GM21360 (cell line): Measurements from ENCODE around the gene SMARCD3.

Experiments used
- ATAC-seq: cut with Tn5 transposase; IDR thresholded peaks from one replicate; pipeline ENCODE4 v1.9.1; 2021; ENCODE audit warnings: mild to moderate bottlenecking, moderate library complexity; ENCODE audit not compliant: unreplicated experiment

Gene SMARCD3

GRCh38 chr7:151237244-151238189, 11.0 kb downstream of the SMARCD3 start:
- ATAC-seq, result no peak

- no peak for ATAC-seq
These were observed 12.1 kb downstream of the SMARCD3 start for GRCh38 chr7:151236406-151236805.

GRCh38 chr7:151235091-151235787, 13.3 kb downstream of the SMARCD3 start:
- ATAC-seq, result no peak

- ATAC-seq, result no peak
These were observed 14.7 kb downstream of the SMARCD3 start for GRCh38 chr7:151233804-151234203.

- peak; percentile 48 for ATAC-seq
These were observed 15.4 kb downstream of the SMARCD3 start for GRCh38 chr7:151232917-151233701.

- ATAC-seq, result peak; percentile 95
These were observed 16.2 kb downstream of the SMARCD3 start, which contains the start of gene CHPF2 for GRCh38 chr7:151232091-151232916. CHPF2 (plus strand) TSS chr7:151232483; CDS start chr7:151234012, 1,529 bp downstream.

- ATAC-seq, result no peak
These were observed 17.4 kb downstream of the SMARCD3 start for GRCh38 chr7:151231080-151231479.

GRCh38 chr7:151229249-151229648, 19.2 kb downstream of the SMARCD3 start:
- ATAC-seq, result no peak

- ATAC-seq, result no peak
These were observed 20.2 kb downstream of the SMARCD3 start for GRCh38 chr7:151228024-151228866.

GRCh38 chr7:151226875-151227782, 21.4 kb downstream of the SMARCD3 start, which contains the start of gene ABCF2:
ABCF2 (minus strand) TSS chr7:151227205; CDS start chr7:151226458, 747 bp downstream.
- ATAC-seq, result peak; percentile 98

GRCh38 chr7:151226560-151226874, 22.0 kb downstream of the SMARCD3 start:
- ATAC-seq, result no peak

- ATAC-seq, result no peak
These were observed 22.5 kb downstream of the SMARCD3 start for GRCh38 chr7:151225948-151226510.

- ATAC-seq, result no peak
These were observed 24.8 kb downstream of the SMARCD3 start for GRCh38 chr7:151223728-151224127.

GRCh38 chr7:151218170-151218569, 30.3 kb downstream of the SMARCD3 start:
- ATAC-seq, result no peak

- ATAC-seq, result no peak
These were observed 33.1 kb downstream of the SMARCD3 start for GRCh38 chr7:151215396-151215795.

GRCh38 chr7:151213826-151214225, 34.7 kb downstream of the SMARCD3 start:
- ATAC-seq, result no peak

- ATAC-seq, result no peak
These were observed 35.9 kb downstream of the SMARCD3 start for GRCh38 chr7:151212626-151213025.
